Osteoblast (primary cell): ENCODE data around the gene BCL2L14. TPM values are rescaled to one million over a fixed set of nuclear protein-coding genes. Genes with fewer than 3 reads are reported as not detected.

Experiments
- DNase-seq: peaks from one replicate; pipeline ENCODE4 v3.0.0; 2011; ENCODE audit warnings: low spot score, mixed read lengths; ENCODE audit not compliant: insufficient read length; ENCODE audit errors: missing footprints
- H2AFZ ChIP-seq: 2 replicates; pipeline ENCODE4 v1.6.0; 2011; ENCODE audit warnings: mild to moderate bottlenecking, low read length
- H3K27ac ChIP-seq: 2 replicates; pipeline ENCODE4 v1.5.1; 2011; ENCODE audit warnings: mild to moderate bottlenecking, low read depth, low read length, moderate library complexity
- H3K27me3 ChIP-seq: 2 replicates; pipeline ENCODE4 v1.6.0; 2012; ENCODE audit warnings: mild to moderate bottlenecking, control low read depth, inconsistent platforms, low read length, moderate library complexity; ENCODE audit not compliant: insufficient read depth
- H3K36me3 ChIP-seq: 2 replicates; pipeline ENCODE4 v1.5.1; 2011; ENCODE audit warnings: mild to moderate bottlenecking, low read length, control low read depth, moderate library complexity; ENCODE audit not compliant: insufficient read depth
- H3K4me1 ChIP-seq: 2 replicates; pipeline ENCODE4 v1.5.1; 2011; ENCODE audit warnings: mild to moderate bottlenecking, low read length, control low read depth, moderate library complexity; ENCODE audit not compliant: insufficient read depth
- H3K4me2 ChIP-seq: 2 replicates; pipeline ENCODE4 v1.6.0; 2011; ENCODE audit warnings: mild to moderate bottlenecking, low read length; ENCODE audit not compliant: insufficient read depth
- H3K4me3 ChIP-seq: fragments of 200-600 bp; sonication (generic); 3 replicates; pipeline ENCODE4 v1.5.1; 2012; ENCODE audit warnings: mild to moderate bottlenecking, low read length, inconsistent platforms; ENCODE audit not compliant: insufficient read depth
- H3K79me2 ChIP-seq: 2 replicates; pipeline ENCODE4 v1.6.0; 2012; ENCODE audit warnings: mild to moderate bottlenecking, low read length, control low read depth, inconsistent platforms; ENCODE audit not compliant: insufficient read depth
- H3K9me3 ChIP-seq: 2 replicates; pipeline ENCODE4 v1.5.1; 2011; ENCODE audit warnings: low read depth, low read length, control low read depth
- H4K20me1 ChIP-seq: 2 replicates; pipeline ENCODE4 v1.6.0; 2012; ENCODE audit warnings: mild to moderate bottlenecking, low read length, control low read depth; ENCODE audit not compliant: insufficient read depth
- total RNA-seq: library from RNA; depleted of rRNA; stranded (reverse); fragments of >200 nt; gene quantifications from 2 replicates; pipeline ENCODE4 v1.2.3, GENCODE V29; 2012
- TF ChIP-seq, protein P1 (sequence below): IDR thresholded peaks from 2 replicates; pipeline ENCODE4 v1.5.1; 2011; ENCODE audit warnings: mild to moderate bottlenecking, low read depth, low read length, moderate library complexity; ENCODE audit errors: extremely low read depth

The BCL2L14 gene
- total RNA-seq, 1 donor, result not detected

DNA sequence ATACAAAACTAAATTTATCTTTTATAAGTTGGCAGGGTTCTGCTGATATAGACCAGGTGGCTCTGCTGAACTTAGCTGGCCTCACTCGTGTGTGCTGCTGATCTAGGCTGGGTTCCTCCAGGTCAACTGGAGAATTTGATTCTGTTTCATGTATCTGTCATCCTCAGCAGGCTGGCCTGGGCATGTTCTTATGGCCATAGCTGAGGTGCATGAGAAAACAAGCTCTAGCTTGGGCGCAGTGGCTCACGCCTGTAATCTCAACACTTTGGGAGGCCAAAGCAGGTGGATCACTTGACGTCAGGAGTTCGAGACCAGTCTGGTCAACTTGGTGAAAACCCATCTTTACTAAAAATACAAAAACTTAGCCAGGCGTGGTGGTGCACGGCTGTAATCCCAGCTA is 24.3 kb upstream of the BCL2L14 start:
- DNase-seq, result no peak
- H3K79me2 ChIP-seq, result no peaks in the 10 kb centered on the region
- H2AFZ ChIP-seq, result no peak overlapping the region
- no peaks in the 10 kb centered on the region for H3K9me3 ChIP-seq
- H4K20me1 ChIP-seq, result no peaks in the 10 kb centered on the region
- H3K4me1 ChIP-seq, result no peaks in the 10 kb centered on the region
- peaks cover 11% of the 10 kb centered on the region for H3K27me3 ChIP-seq
- no peak overlapping the region for H3K4me3 ChIP-seq
- TF ChIP-seq, protein P1, sequence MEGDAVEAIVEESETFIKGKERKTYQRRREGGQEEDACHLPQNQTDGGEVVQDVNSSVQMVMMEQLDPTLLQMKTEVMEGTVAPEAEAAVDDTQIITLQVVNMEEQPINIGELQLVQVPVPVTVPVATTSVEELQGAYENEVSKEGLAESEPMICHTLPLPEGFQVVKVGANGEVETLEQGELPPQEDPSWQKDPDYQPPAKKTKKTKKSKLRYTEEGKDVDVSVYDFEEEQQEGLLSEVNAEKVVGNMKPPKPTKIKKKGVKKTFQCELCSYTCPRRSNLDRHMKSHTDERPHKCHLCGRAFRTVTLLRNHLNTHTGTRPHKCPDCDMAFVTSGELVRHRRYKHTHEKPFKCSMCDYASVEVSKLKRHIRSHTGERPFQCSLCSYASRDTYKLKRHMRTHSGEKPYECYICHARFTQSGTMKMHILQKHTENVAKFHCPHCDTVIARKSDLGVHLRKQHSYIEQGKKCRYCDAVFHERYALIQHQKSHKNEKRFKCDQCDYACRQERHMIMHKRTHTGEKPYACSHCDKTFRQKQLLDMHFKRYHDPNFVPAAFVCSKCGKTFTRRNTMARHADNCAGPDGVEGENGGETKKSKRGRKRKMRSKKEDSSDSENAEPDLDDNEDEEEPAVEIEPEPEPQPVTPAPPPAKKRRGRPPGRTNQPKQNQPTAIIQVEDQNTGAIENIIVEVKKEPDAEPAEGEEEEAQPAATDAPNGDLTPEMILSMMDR, result no peak
- no peaks in the 10 kb centered on the region for H3K36me3 ChIP-seq
- H3K4me2 ChIP-seq, result no peak overlapping the region
- H3K27ac ChIP-seq, result no peak overlapping the region

DNA sequence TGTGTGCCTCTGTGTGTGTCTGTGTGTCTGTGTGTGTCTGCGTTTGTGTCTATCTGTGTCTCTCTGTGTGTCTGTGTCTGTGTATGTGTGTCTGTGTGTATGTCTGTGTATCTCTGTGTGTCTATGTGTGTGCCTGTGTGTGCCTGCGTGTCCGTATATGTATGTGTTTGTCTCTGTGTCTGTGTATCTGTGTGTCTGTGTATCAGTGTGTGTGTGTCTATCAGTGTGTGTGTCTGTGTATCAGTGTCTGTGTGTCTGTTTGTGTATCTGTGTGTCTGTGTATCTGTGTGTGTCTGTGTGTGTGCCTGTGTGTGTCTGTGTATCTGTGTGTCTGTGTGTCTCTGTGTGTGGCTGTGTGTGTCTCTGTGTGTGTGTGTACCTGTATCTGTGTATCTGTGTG is 23.1 kb upstream of the BCL2L14 start:
- peaks cover 11% of the 10 kb centered on the region for H3K27me3 ChIP-seq
- H3K9me3 ChIP-seq, result no peaks in the 10 kb centered on the region
- H4K20me1 ChIP-seq, result no peaks in the 10 kb centered on the region
- H2AFZ ChIP-seq, result no peak overlapping the region
- H3K36me3 ChIP-seq, result no peaks in the 10 kb centered on the region
- DNase-seq, result no peak
- TF ChIP-seq, protein P1, result no peak
- H3K4me2 ChIP-seq, result no peak overlapping the region
- H3K4me3 ChIP-seq, result no peak overlapping the region
- H3K4me1 ChIP-seq, result no peaks in the 10 kb centered on the region
- H3K27ac ChIP-seq, result no peak overlapping the region
- no peaks in the 10 kb centered on the region for H3K79me2 ChIP-seq

DNA sequence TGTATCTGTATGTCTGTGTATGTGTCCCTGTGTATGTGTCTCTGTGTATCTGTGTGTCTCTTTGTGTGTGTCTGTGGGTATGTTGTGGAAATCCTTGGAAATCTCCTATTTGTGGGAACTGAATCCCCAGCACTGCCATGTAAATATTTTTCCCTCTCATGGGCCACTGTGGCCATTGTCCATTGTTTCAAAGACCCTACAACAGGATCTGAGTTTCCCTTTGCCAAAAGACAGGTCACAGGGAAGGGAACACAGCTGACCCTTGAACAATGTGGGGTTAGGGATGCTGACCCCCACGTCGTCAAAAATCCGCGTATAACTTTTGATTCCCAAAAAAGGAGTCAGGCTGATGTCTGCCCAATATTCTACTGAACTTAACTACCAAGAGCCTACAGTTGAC is 22.5 kb upstream of the BCL2L14 start:
- H3K4me2 ChIP-seq, result no peak overlapping the region
- no peaks in the 10 kb centered on the region for H3K36me3 ChIP-seq
- no peaks in the 10 kb centered on the region for H4K20me1 ChIP-seq
- H3K79me2 ChIP-seq, result no peaks in the 10 kb centered on the region
- H3K9me3 ChIP-seq, result no peaks in the 10 kb centered on the region
- TF ChIP-seq, protein P1, result no peak
- no peak overlapping the region for H3K27ac ChIP-seq
- peaks cover 11% of the 10 kb centered on the region for H3K27me3 ChIP-seq
- no peak for DNase-seq
- no peak overlapping the region for H3K4me3 ChIP-seq
- no peaks in the 10 kb centered on the region for H3K4me1 ChIP-seq
- no peak overlapping the region for H2AFZ ChIP-seq

DNA sequence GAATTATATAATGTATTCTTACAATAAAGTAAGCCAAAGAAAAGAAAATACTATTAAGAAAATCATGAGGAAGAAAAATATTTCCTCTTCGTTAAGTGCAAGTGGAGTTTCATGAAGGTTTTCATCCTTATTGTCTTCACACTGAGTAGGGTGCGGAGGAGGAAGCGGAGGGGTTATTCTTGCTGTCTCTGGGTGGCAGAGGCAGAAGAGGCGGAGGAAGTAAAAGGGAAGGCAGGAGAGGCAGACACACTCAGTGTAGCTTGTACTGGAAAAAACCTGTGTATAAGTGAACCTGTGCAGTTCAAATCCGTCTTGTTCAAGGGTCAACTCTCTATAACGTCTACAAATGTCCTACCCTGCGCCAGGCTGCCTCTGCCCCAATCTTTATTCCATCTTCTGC is 22.0 kb upstream of the BCL2L14 start:
- TF ChIP-seq, protein P1, result no peak
- no peaks in the 10 kb centered on the region for H4K20me1 ChIP-seq
- H2AFZ ChIP-seq, result no peak overlapping the region
- no peaks in the 10 kb centered on the region for H3K4me1 ChIP-seq
- H3K27me3 ChIP-seq, result peaks cover 11% of the 10 kb centered on the region
- no peak overlapping the region for H3K27ac ChIP-seq
- H3K4me3 ChIP-seq, result no peak overlapping the region
- H3K36me3 ChIP-seq, result no peaks in the 10 kb centered on the region
- DNase-seq, result no peak
- H3K9me3 ChIP-seq, result no peaks in the 10 kb centered on the region
- no peaks in the 10 kb centered on the region for H3K79me2 ChIP-seq
- no peak overlapping the region for H3K4me2 ChIP-seq
